GM18502 (cell line): ENCODE results near the gene CHL1.

ENCODE experiments used
- ATAC-seq: cut with Tn5 transposase; IDR thresholded peaks from one replicate; pipeline ENCODE4 v1.9.1; 2021; ENCODE audit warnings: mild to moderate bottlenecking; ENCODE audit not compliant: unreplicated experiment, poor library complexity

Gene CHL1

DNA sequence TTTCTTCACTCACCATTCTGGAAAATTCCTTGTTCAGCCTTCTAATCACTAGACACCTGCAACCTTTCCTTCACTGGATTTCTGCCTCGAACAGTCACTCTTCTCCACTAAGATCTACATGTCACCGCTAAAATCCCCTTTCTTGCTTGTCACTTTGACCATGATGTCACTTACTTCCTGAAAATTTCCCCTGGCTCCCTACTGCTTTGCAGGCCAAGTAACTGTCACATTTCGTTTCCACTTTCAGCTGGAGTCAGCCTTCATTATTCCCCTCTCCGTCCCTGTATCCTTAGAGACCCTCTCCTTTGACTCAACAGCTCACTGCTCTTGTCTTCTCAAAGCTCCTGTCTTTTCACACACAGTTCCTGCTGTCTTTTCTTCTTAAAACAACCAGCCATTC, 15.9 kb downstream of the CHL1 start:
- peak; percentile 99 for ATAC-seq

DNA sequence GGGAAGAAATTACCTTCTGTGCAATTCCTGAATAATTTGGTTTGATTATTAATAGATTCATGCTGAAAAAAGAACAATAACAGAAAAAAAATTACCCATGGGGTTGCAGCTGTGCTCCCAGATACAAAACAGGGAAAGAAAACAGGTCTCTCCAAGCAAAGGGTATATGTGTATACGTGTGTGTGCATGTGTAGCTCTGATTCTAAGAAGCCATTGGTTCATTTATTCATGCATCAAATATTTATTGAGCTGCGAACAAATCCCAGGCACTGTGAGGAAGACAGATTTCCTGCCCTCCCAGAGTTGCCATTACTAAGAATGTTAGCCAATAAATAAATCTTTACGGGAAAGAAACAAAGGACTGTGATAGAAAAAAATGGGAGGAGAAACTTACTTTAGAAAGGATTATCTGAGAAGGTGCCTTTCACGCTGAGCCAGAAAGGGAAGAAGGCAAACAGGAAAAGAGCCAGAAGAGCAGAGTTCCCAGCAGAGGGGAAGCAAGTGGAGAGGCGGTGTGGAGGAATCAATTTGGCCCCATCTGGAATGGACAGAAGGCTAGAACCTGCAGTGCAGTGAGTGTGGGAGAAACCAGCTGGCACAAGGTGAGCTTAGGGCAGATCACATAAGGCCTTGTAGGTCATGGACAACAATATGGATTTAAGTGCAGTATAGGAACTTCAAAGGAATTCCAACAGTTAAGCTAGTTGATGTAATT, 20.7 kb downstream of the CHL1 start:
- no peak for ATAC-seq

DNA sequence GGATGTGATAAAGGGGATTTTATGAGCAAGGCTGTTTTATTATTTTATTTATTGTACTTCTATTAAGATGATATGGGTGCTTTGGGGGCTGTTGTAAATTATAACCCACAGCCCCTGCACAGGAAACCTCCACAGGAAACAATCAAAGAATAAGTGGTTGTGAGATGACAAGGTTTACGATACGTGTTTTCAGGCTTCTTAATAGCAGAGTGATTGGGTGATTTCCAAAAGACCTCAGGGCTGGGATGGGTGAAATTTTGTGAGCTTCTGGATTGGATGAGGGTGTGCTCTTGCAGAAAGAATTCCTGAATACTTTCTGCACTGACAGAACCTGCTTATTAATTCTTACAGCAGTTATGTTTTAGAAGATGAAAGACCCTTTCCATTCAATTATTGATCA, 21.4 kb downstream of the CHL1 start:
- ATAC-seq = no peak

DNA sequence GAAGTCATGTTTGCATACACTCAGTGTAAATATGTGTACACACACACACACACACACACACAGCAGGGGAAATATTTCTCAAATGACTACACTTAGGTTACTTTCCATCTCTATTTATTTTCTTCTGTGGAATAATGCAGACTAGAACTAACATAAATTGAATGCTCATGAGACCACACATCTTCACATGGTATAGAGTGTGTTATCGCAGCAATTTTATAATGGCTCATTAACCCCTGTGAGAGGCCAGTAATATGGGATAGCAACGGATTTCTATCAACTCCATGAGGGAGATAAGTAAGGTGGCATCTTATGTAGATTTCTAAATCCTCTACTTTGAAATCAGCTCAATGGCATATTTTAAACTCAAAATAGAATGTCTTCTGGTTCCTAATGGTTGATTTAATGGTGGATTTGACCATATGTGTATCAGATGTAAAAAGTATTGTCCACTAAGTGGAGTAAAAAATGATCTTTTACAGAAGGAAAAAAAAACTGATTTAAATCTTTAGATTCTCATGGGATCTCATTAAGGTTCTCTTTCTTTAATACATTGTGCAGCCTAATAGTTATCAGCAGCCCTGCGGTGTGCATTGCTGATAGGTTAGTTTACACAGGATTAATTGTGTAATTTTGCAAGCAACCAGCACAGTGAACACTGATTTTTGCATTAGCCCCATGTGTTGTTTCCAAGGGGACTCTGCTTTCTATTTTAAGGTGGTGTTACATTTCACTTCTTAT, 32.0 kb downstream of the CHL1 start:
- no peak for ATAC-seq

DNA sequence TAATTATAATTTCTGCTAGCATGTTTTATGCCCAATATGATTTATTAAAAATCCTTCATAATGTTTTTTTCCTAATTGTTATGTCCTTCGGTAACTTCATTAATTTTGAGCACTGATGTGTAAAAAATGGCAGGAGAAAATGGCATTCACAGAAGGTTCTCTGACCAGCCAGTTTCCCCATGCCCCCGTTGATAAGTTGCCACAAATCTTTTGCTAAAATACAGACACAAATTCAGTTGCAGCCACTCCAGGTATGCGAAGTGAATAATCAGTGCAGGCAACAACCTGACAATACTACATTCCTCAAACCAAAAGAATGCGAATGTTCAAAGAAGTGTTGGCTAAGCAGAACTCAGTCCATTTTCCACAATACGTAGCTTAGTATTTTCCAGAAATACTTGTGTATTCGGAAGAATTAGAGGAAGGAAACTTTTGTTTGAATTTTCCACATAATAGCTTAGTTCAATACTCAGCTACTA, 32.7 kb downstream of the CHL1 start:
- no peak for ATAC-seq

DNA sequence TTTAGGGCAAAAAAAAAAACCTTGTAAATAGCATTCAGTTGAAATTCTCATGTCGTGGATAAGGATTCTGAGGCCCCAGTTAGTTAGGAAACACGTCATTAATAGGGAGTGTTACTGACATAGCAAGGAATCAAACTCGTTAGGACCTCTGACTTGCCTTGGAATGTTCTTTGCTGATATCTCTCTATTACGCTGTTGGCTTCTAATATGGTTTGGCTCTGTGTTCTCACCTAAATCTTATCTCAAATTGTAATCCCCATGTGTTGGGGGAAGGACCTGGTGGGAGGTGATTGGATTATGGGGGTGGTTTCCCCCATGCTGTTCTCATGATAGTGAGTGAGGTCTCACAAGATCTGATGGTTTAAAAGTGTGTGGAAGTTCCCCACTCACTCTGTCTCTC, 40.3 kb downstream of the CHL1 start:
- ATAC-seq = no peak

DNA sequence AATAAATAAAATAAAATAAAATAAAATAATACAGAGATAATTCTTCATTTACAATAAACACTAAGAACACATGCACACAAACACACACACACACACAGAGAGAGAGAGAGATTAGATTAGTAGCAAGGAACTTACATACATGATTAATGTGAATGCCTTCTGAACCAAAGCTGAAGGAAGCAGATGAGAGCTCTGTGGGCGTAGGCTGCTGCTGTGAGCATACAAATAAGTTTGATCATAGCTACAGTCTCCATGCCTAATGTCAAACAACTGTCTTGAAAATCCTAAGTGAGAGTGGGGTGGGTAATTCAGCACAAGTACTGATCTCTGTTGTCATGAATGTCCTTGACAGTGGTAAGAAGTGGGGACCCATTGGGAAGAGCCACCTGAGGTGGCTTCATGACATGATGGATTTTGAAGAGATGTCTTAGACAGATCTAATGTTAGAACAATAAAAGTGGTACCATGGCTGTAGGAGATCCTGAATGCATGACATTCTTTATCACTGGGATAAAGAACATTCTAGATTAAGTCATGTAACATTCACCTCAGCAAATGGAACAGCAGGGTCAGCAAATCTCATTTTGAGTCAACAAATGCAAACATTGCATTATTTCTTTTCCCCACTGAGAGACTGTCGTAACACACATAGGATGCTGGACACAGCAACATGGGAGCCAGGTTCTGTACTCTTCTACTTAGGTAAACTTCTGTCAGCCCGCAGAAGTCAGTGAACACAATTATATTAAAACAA, 46.2 kb downstream of the CHL1 start:
- ATAC-seq = no peak

DNA sequence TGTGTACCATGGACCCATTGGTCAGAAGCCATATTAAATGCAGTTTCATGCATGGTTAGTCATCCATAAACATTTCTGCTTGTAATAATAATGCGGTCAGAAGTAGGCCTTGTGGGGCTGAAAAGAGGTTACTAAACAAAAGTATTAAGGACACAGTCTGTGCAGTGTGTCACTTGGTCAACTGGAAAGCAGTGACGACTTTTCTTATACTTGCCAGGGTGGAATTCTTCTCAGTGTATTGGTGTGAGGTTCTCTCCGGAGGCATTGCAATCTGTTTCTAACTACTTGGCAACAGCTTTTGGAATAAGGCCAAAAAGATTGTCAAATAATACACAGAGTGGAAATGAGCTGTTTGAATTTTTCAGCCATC, 46.8 kb downstream of the CHL1 start:
- ATAC-seq = no peak

DNA sequence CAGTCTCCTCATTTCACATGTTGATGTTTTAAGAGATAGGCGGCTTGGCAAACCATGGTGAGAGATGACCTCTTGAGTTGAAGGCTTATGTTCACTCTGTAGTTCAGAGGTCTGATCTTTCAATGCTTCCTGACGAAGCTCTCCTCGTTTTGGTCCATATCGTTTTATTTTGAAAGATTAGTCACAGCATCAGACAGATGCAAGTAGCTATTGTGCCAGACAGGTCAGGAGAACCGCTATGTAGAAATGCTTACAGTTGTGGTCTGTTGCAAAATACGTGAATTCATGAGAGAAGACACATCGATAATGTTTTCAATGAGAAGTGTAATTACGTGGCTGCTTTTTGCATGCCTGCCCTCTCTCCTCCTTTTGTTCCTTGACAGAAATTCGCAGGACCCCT, 47.5 kb downstream of the CHL1 start:
- no peak for ATAC-seq

DNA sequence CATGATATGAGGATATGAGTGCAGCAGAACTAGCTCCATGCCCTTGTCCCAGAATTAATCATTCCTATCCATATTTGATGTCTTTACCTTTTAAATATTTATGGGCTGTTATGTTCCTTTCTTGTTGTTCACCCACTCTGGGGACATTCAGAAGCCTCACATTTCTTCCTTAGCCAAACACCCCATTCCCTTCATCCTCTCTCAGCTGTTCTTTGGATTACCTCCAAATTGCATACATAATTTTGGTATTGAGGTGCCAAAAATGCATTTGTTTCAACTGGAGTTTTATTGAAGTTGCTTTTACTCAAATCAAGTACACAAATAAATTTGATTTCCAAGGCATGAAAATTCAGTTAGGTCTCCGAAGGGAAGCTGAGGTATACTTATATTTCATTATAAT, 51.4 kb downstream of the CHL1 start:
- no peak for ATAC-seq

DNA sequence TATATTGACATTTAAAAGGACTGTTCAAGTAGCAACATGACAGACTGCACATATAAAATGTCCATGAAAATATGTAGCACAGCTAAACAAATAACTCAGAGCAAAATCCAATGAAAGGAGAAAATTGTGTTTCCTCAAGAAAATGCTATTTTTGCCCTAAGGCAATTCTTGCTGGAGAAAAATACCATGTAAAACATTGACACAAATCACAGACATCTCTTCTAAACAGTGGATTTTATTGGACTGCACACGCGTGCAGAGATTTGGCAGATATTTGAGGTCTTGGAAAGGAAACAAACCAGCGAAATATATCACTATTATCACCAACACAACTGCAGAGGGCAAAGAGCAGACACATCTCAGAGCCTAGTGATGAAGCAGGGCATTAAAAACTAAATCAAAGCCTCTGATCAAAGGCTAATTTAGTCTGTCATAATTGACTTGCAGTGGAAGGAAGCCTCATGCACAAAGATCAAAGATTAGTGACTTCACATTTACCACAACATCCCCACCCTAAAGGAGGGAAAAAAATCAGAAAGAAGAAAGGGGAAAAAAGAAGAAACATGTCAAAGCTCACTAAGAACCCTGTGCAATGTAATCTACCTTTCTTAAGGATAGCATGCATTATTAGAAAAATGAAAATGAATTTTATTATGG, 52.4 kb downstream of the CHL1 start:
- ATAC-seq = no peak

DNA sequence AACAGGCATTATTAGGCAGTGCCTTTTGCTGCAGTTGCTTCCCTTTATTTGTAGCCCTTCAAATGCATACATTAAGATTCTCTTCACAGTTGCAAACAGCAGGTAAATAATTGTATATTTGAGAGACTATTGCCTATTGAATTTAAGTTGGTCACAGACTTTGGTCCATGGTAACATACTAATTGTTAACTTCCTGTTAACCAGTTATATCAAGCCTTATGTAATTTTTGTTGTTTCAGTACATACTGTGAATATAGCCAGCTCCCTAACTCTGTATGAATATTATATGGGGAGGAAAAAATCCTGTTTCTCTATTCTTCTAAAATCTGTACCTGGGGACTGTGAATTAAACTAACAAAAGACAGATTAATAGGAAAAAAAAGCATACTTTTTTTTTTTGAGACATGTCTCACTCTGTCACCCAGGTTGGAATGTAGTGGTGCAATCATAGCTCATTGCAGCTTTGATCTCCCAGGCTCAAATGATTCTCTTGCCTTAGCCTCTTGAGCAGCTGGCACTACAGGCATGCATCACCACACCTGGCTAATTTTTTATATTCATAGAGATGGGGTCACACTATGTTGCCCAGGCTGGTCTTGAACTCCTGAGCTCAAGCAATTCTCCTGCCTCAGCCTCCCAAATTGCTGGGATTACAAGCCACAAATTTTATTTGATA, 53.2 kb downstream of the CHL1 start:
- ATAC-seq = no peak

DNA sequence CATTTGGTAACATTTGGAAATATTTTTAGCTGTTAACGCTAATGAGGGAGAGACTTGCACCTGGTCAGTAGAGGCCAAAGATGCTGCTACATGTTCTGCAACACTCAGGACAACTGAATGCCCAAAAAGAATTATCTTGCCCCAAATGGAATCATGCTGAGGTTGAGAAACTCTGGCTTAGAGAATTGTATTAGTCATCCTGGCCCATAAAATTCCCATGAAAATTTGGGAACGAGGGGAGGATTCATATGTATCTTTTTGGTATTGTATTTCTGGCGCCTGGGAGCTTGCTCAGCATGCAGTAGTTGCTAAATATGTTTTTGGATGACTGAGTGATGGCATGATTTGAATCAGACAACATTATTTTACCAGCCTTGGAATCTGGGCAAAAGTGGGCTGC, 59.9 kb downstream of the CHL1 start:
- ATAC-seq = no peak

DNA sequence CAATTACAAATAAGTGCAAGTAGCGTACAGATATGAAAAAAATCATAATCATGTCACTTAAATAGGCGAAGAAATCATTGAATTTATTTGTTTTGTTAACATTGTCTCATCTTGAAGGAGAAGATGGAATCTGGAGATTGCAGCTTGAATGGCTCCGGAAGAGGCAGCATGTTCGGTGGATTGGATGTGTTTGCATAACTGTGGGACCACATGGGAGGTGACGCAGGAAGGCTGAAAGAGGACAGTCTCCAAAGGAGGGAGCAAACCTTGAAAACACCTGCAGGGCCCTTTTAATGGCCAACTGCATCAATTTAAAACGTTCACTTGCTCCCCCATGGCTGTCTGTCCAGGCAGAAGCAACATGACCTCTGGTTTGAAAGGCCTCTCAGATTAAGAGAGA, 61.3 kb downstream of the CHL1 start:
- no peak for ATAC-seq

DNA sequence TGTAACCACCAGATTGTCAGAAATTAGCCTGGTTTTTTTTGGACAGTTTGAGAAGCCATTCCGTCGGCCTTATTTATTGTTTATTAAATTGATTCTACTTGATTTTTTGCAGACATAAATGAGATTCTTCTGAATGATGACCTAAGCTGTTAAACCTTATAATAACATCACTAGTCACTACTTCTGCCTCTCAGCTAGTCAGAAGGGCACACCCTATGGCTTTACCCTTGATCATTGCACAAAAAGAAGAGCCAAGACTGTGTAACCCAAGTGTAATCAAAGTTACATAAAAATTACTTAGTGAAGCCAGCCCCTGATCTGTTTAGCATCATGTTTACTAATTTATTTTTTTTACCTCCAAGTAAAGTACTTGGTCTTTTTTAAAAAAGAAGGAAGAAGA, 64.3 kb downstream of the CHL1 start:
- ATAC-seq = no peak

DNA sequence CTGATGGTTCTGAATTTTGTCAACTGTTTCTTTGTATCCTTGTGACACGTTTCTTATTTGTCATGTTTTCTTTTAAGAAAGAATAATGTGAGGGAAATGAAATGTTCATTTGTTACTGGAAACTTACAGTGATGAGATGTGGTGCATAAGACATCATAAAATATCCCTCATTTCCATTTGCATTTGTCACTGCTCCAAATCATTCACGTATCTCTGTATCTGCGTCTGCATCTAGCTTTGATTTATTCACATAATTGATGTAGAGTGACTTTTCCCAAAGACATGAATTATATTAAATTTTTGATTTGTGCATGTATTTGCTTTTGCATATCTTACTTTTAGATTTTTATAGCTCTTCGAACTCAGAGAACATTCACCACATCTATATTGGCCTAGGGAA, 66.8 kb downstream of the CHL1 start:
- no peak for ATAC-seq

DNA sequence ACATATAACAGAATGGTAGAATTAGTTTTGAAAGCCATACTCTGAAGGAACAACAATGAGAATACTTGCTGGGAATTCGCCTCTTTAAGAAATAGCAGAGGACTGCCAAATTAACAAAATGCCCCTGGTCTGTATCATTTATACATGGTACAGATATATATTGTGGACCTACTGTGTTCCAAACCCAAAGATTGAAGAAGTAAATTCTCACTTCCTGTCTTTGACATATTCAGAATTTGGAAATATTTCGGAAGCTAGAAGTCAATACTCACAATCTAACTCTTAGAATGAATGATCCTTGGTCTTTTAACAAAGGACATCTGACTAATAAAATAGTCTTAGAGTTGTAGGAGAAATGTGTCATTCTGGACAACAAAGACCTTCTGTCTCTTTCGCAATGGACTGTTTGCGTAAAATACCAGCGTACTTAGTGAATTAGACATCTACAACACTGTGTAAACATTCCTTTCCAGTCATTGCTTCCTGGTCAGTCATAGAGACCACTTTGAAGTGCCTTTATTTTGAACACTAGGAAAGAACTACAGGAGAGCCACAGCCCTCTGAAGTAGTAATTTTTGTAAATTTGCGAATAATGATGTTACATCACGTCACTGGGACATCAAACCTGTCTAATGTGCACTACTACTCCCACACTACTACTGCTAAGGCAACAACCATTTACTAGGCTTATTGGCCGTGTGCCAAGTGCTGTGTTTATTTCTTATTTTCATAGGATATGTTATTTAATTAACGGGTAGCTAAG, 68.0 kb downstream of the CHL1 start:
- ATAC-seq = no peak

DNA sequence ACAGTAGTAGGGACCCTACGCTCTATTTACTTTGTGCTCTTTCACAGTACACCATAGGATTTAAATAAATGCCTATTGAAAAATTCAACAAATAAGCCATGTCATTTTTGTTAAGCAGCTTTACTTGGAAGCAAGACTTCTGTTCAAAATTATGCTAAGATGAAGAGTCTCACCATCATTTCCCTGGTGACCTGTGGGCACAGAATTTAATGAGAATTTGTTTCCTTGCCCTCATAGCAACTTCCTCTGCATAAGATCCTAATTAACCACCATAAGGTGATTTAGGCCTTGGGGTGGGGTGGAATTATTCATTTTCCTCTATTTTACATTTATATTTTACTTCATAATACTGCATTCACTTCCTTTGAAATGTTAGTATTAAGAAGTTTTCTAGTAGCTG, 70.5 kb downstream of the CHL1 start:
- ATAC-seq = no peak

DNA sequence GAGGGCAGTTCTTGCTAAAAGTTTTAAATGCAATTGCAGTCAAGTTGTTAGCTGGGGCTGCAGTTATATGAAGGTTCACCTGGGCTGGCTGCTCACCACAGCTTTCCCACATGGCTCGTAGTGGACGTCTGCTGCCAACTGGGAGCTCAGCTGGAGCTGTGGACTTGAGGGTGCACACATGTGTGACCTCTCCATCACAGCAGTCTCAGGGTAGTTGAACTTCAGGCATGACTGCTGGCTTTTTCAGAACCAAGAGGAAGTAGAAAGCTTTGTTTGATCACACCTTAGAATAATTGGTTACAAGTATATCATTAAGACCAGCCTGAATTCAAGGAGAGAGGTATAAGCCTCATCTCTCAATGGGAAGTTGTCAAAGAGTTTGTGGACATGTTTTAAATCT, 74.1 kb downstream of the CHL1 start:
- peak; percentile 48 for ATAC-seq

DNA sequence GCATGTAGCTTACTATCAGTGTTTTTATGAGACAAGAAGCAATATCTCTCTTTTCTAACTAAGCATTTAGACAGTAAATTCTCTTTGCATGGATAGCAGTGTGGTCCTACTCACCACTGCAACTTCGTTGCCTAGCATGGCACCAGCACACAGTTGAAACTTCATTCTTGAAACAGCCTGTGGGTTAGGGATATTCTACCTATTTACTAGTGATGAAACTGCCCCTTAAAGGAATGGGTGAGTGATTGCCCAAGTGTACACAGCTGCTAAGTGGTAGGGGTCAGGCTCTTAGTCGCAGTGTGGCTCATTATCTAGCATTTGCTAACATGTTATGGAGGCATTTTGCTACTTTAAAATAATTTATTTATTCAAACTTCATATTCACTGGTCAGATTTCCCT, 78.4 kb downstream of the CHL1 start:
- no peak for ATAC-seq
